Measurements from ENCODE around the gene GJD3. TPM values are rescaled to one million over a fixed set of nuclear protein-coding genes. Genes with fewer than 3 reads are reported as not detected.
A peak's percentile ranks its signal among the peaks of the same experiment; 100 is the strongest.

GJD3 gene
- polyA plus RNA-seq, 3 donors: not detected

- intact Hi-C loops (cut with micrococcal nuclease): no loop called here
- Histone ChIP-seq H3K4me2 (replicated peaks; ENCODE audit: extremely low read depth, low read length, poor library complexity, severe bottlenecking) (no peak overlapping the region), H3K9me3 (replicated peaks in 1 of 2; ENCODE audit: control insufficient read depth in 1 of 2, insufficient read depth in 1 of 2, low read length in 2 of 2) (no peaks in the 10 kb centered on the region), H3K4me1 (ENCODE audit: control insufficient read depth in 1 of 2, insufficient read depth in 2 of 2, low read length in 2 of 2) (peaks cover 33 to 64% of the 10 kb centered on the region in 2 donors), H3K79me2 (ENCODE audit: insufficient read depth, low read length) (peaks cover 57% of the 10 kb centered on the region), H2AFZ (ENCODE audit: insufficient read depth, low read depth, low read length, poor library complexity, severe bottlenecking) (no peak overlapping the region), H3K36me3 (replicated peaks in 1 of 2; ENCODE audit: control insufficient read depth in 1 of 2, insufficient read depth in 2 of 2, low read length in 2 of 2) (peaks cover 76 to 90% of the 10 kb centered on the region in 2 donors), H3K27me3 (ENCODE audit: control insufficient read depth in 2 of 2, insufficient read depth in 2 of 2, low read length in 2 of 2) (no peaks in the 10 kb centered on the region), H3K9ac (ENCODE audit: insufficient read depth, low read length, poor library complexity, severe bottlenecking) (no peak overlapping the region), H3K27ac (ENCODE audit: low read depth in 1 of 2, low read length in 2 of 2) (no peak overlapping the region), H3K4me3 (replicated peaks in 1 of 3; ENCODE audit: low read depth in 2 of 3, low read length in 3 of 3) (no peak overlapping the region), H4K20me1 (ENCODE audit: insufficient read depth, low read length) (peaks cover 100% of the 10 kb centered on the region)
- TF ChIP-seq, protein P1, sequence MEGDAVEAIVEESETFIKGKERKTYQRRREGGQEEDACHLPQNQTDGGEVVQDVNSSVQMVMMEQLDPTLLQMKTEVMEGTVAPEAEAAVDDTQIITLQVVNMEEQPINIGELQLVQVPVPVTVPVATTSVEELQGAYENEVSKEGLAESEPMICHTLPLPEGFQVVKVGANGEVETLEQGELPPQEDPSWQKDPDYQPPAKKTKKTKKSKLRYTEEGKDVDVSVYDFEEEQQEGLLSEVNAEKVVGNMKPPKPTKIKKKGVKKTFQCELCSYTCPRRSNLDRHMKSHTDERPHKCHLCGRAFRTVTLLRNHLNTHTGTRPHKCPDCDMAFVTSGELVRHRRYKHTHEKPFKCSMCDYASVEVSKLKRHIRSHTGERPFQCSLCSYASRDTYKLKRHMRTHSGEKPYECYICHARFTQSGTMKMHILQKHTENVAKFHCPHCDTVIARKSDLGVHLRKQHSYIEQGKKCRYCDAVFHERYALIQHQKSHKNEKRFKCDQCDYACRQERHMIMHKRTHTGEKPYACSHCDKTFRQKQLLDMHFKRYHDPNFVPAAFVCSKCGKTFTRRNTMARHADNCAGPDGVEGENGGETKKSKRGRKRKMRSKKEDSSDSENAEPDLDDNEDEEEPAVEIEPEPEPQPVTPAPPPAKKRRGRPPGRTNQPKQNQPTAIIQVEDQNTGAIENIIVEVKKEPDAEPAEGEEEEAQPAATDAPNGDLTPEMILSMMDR (IDR thresholded peaks at IDR 0.05): no peak
- Mint-ChIP-seq H3K36me3 (peaks cover 77 to 95% of the 10 kb centered on the region in 2 donors), H3K27ac (peak overlapping the region in 3 of 7 donors; percentile 32 to 60 (median 41)), H3K4me3 (no peak overlapping the region), H3K27me3 (ENCODE audit: low read depth in 3 of 3) (peaks cover 0 to 4% (median 3%) of the 10 kb centered on the region in 3 donors), H3K9me3 (no peaks in the 10 kb centered on the region), H3K4me1 (peaks cover 64% of the 10 kb centered on the region)
- no peak for DNase-seq
- WGBS (ENCODE audit: insufficient coverage): 90% methylated on average over 6 of the region's 17 CpGs
Observed at GRCh38 chr17:40350689-40351358, 13.7 kb downstream of the GJD3 start.

GRCh38 chr17:40349895-40350688, 14.4 kb downstream of the GJD3 start:
- Histone ChIP-seq H3K27ac (ENCODE audit: low read depth in 1 of 2, low read length in 2 of 2) (no peak overlapping the region), H3K9me3 (replicated peaks in 1 of 2; ENCODE audit: control insufficient read depth in 1 of 2, insufficient read depth in 1 of 2, low read length in 2 of 2) (no peaks in the 10 kb centered on the region), H4K20me1 (ENCODE audit: insufficient read depth, low read length) (peaks cover 100% of the 10 kb centered on the region), H3K4me1 (ENCODE audit: control insufficient read depth in 1 of 2, insufficient read depth in 2 of 2, low read length in 2 of 2) (peaks cover 40 to 71% of the 10 kb centered on the region in 2 donors), H3K9ac (ENCODE audit: insufficient read depth, low read length, poor library complexity, severe bottlenecking) (no peak overlapping the region), H3K4me3 (replicated peaks in 1 of 3; ENCODE audit: low read depth in 2 of 3, low read length in 3 of 3) (no peak overlapping the region), H2AFZ (ENCODE audit: insufficient read depth, low read depth, low read length, poor library complexity, severe bottlenecking) (no peak overlapping the region), H3K36me3 (replicated peaks in 1 of 2; ENCODE audit: control insufficient read depth in 1 of 2, insufficient read depth in 2 of 2, low read length in 2 of 2) (peaks cover 69 to 83% of the 10 kb centered on the region in 2 donors), H3K4me2 (replicated peaks; ENCODE audit: extremely low read depth, low read length, poor library complexity, severe bottlenecking) (no peak overlapping the region), H3K27me3 (ENCODE audit: control insufficient read depth in 2 of 2, insufficient read depth in 2 of 2, low read length in 2 of 2) (no peaks in the 10 kb centered on the region), H3K79me2 (ENCODE audit: insufficient read depth, low read length) (peaks cover 64% of the 10 kb centered on the region)
- Mint-ChIP-seq H3K27me3 (ENCODE audit: low read depth in 3 of 3) (peaks cover 0 to 4% (median 3%) of the 10 kb centered on the region in 3 donors), H3K27ac (peak overlapping the region in 6 of 7 donors; percentile 42 to 67 (median 60)), H3K4me3 (no peak overlapping the region), H3K9me3 (no peaks in the 10 kb centered on the region), H3K4me1 (peaks cover 68% of the 10 kb centered on the region), H3K36me3 (peaks cover 69 to 90% of the 10 kb centered on the region in 2 donors)
- WGBS (ENCODE audit: insufficient coverage): 95% methylated on average over 18 of the region's 19 CpGs
- intact Hi-C loops (cut with micrococcal nuclease): no loop called here
- TF ChIP-seq, protein P1 (IDR thresholded peaks at IDR 0.05): no peak
- DNase-seq: no peak

All from CD14-positive monocyte (primary cell).